HepG2 (cell line): ENCODE data around the gene MAFB. TPM values are rescaled to one million over a fixed set of nuclear protein-coding genes. Genes with fewer than 3 reads are reported as not detected.
A peak's percentile ranks its signal among the peaks of the same experiment; 100 is the strongest.

Experiments
- ATAC-seq: fragments of 200-7000 bp; cut with Tn5 transposase; 3 replicates; pipeline ENCODE4 v1.9.1; 2020; ENCODE audit warnings: mild to moderate bottlenecking, moderate library complexity
- BruUV-seq: library from RNA; stranded (reverse); fragments of 400-500 nt; replicated peaks from 2 replicates; lab custom pipeline; 2021; lab: Mats Ljungman, UMichigan
- CTCF ChIA-PET: fragments of 300-600 bp; formaldehyde crosslinking; extraction: SDS; loops from one replicate; lab custom pipeline; 2021; ENCODE audit warnings: low total read pairs, inconsistent platforms, low intra/inter-chr PET ratio; lab: Yijun Ruan, JAX
- POLR2A ChIA-PET: fragments of 350-600 bp; sonication (Branson Sonifier 250); formaldehyde crosslinking; loops from one replicate; lab custom pipeline; 2020; ENCODE audit warnings: antibody characterized with exemption, inconsistent platforms; lab: Yijun Ruan, JAX
- DNase-seq: peaks from one replicate; pipeline ENCODE4 v3.0.0-alpha.2; 2015; ENCODE audit warnings: low spot score
- FAIRE-seq: peaks from 3 replicates; lab custom pipeline; 2011; peaks lifted over from hg19 to GRCh38; lab: Jason Lieb, UNC
- H2AFZ ChIP-seq: one replicate; pipeline ENCODE4 v1.6.1; 2011; ENCODE audit warnings: low read length, inconsistent platforms
- H3K27ac ChIP-seq: fragments of 300-600 bp; 3 replicates; pipeline ENCODE4 v1.8.0; 2011; ENCODE audit warnings: mixed run types, mild to moderate bottlenecking, mixed read lengths, low read length, inconsistent platforms; ENCODE audit not compliant: insufficient read depth; ENCODE audit errors: extremely low read length
- H3K27me3 ChIP-seq, 2 experiments: fragments of 200-600 bp in 1 of 2; 2 replicates in 1 of 2; 3 replicates in 1 of 2; pipeline versions ENCODE4 v1.6.0 to v1.8.0; 2011; ENCODE audit warnings: low read length in 2 of 2, mild to moderate bottlenecking in 2 of 2, moderate library complexity in 2 of 2, inconsistent platforms in 1 of 2; ENCODE audit not compliant: insufficient read depth in 2 of 2, control insufficient read depth in 1 of 2
- H3K36me3 ChIP-seq, 2 experiments: fragments of 200-600 bp in 1 of 2; replicated peaks in 1 of 2; 2 replicates in 1 of 2; 3 replicates in 1 of 2; pipeline versions ENCODE4 v1.5.1 to v1.8.0; 2011; ENCODE audit warnings: low read length in 2 of 2, inconsistent platforms in 1 of 2; ENCODE audit not compliant: insufficient read depth in 2 of 2, control insufficient read depth in 1 of 2
- H3K4me1 ChIP-seq: 2 replicates; pipeline ENCODE4 v1.5.1; 2012; ENCODE audit warnings: low read length, inconsistent platforms; ENCODE audit not compliant: insufficient read depth
- H3K4me2 ChIP-seq: 2 replicates; pipeline ENCODE4 v1.6.0; 2011; ENCODE audit warnings: low read depth, low read length, inconsistent platforms
- H3K4me3 ChIP-seq, 3 experiments: fragments of 200-600 bp in 1 of 3; sonication (generic), shearing (Covaris generic) in 1 of 3; replicated peaks in 1 of 3; 2 replicates each; pipeline ENCODE4 v1.5.1; 2011 to 2016; ENCODE audit warnings: low read length in 3 of 3, inconsistent platforms in 2 of 3, low read depth in 2 of 3, mild to moderate bottlenecking in 2 of 3, control low read depth in 1 of 3, mixed read lengths in 1 of 3; ENCODE audit not compliant: insufficient read depth in 1 of 3
- H3K79me2 ChIP-seq: one replicate; pipeline ENCODE4 v1.6.1; 2011; ENCODE audit warnings: low read length, inconsistent platforms; ENCODE audit not compliant: insufficient read depth
- H3K9ac ChIP-seq: 2 replicates; pipeline ENCODE4 v1.6.0; 2011; ENCODE audit warnings: mild to moderate bottlenecking, low read depth, low read length, inconsistent platforms; ENCODE audit not compliant: insufficient read depth
- H3K9me3 ChIP-seq: 2 replicates; pipeline ENCODE4 v1.5.1; 2012; ENCODE audit warnings: mild to moderate bottlenecking, low read length
- H4K20me1 ChIP-seq: 2 replicates; pipeline ENCODE4 v1.6.0; 2011; ENCODE audit warnings: inconsistent platforms, mild to moderate bottlenecking, low read length, moderate library complexity; ENCODE audit not compliant: insufficient read depth
- STAT6 ChIP-seq: sonication (generic); formaldehyde crosslinking; IDR thresholded peaks from 2 replicates; pipeline ENCODE4 v1.4.0; 2020; ENCODE audit warnings: missing genetic modification reagents, mild to moderate bottlenecking, borderline replicate concordance
- ZKSCAN1 ChIP-seq: fragments of 150-350 bp; IDR thresholded peaks from 2 replicates; pipeline ENCODE4 v1.6.1; 2014; ENCODE audit warnings: low read length
- WGBS: methylation state at CpG from one replicate; pipeline ENCODE4 v1.1.6; 2017; ENCODE audit warnings: low lambda C conversion rate; 5-methylcytosine and 5-hydroxymethylcytosine counted together
- in situ Hi-C: cut with HindIII; loops from 2 replicates; pipeline ENCODE4 v1.10.0; 2017; ENCODE audit warnings: low pct_unique_long_range_greater_than_20kb; ENCODE audit not compliant: extremely low pct_ligation_motif_present
- intact Hi-C: fragments of 100-400 bp; cut with micrococcal nuclease; formaldehyde crosslinking; loops from one replicate; pipeline ENCODE4 v1.10.0; 2022; ENCODE audit not compliant: unreplicated experiment
- polyA plus RNA-seq, 8 experiments: library from polyadenylated mRNA; depleted of rRNA in 3 of 8; stranded (reverse) in 7 of 8; unstranded in 1 of 8; fragments of >200 nt; fragmentation: Illumina TruSeq in 4 of 8; extraction: Trizol in 4 of 8; gene quantifications; 2 replicates each; pipeline versions ENCODE4 v1.2.1 to v1.2.3, GENCODE V29; 2011 to 2016; ENCODE audit warnings: low read depth in 4 of 8, missing spikeins in 1 of 8, mixed read lengths in 1 of 8; ENCODE audit not compliant: insufficient read depth in 1 of 8
- total RNA-seq, 5 experiments: library from RNA; depleted of rRNA; stranded (reverse); fragments of >200 nt; fragmentation: Illumina TruSeq; extraction: Trizol; gene quantifications; 2 replicates each; pipeline ENCODE4 v1.2.3, GENCODE V29; 2016; ENCODE audit warnings: low read depth in 1 of 5
- TF ChIP-seq, protein P1 (sequence below): sonication (generic); formaldehyde crosslinking; IDR thresholded peaks from 2 replicates; pipeline ENCODE4 v1.4.0; 2020; ENCODE audit warnings: missing genetic modification reagents

The MAFB gene
- total and polyA plus RNA-seq, 2 of the 13 experiments (the other 11 are each of a cell fraction or from before 2014, with no cell fraction given): 0.08 to 0.11 TPM

GRCh38 chr20:40677343-40677924 lies 11.6 kb downstream of the MAFB start:
- intact Hi-C loops: no loop called here
- H3K4me2 ChIP-seq: no peak overlapping the region
- TF ChIP-seq STAT6 (CRISPR knock-in tag): no peak
- TF ChIP-seq ZKSCAN1: peak; percentile 74; the same call in 1 of the 2 replicates
- TF ChIP-seq, protein P1, sequence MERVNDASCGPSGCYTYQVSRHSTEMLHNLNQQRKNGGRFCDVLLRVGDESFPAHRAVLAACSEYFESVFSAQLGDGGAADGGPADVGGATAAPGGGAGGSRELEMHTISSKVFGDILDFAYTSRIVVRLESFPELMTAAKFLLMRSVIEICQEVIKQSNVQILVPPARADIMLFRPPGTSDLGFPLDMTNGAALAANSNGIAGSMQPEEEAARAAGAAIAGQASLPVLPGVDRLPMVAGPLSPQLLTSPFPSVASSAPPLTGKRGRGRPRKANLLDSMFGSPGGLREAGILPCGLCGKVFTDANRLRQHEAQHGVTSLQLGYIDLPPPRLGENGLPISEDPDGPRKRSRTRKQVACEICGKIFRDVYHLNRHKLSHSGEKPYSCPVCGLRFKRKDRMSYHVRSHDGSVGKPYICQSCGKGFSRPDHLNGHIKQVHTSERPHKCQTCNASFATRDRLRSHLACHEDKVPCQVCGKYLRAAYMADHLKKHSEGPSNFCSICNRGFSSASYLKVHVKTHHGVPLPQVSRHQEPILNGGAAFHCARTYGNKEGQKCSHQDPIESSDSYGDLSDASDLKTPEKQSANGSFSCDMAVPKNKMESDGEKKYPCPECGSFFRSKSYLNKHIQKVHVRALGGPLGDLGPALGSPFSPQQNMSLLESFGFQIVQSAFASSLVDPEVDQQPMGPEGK: no peak
- H3K27me3 ChIP-seq: peaks cover 0 to 1% of the 10 kb centered on the region in 2 experiments; a peak in 2 of 5 replicates
- DNase-seq (no peak), FAIRE-seq (no peak), ATAC-seq (no peak)
- ChIA-PET CTCF (no interaction called here), POLR2A (no interaction called here)
- 23% methylated on average over 4 of the region's 4 CpGs for WGBS
- BruUV-seq: no TSS peak
- H3K27ac ChIP-seq: no peak overlapping the region
- H3K9me3 ChIP-seq: no peaks in the 10 kb centered on the region
- H3K36me3 ChIP-seq: no peaks in the 10 kb centered on the region
- H2AFZ ChIP-seq: no peak overlapping the region
- in situ Hi-C loops: no loop called here
- no peaks in the 10 kb centered on the region for H4K20me1 ChIP-seq
- peaks cover 34% of the 10 kb centered on the region for H3K4me1 ChIP-seq
- no peaks in the 10 kb centered on the region for H3K79me2 ChIP-seq
- no peak overlapping the region for H3K4me3 ChIP-seq
- H3K9ac ChIP-seq: no peak overlapping the region
